Non-pigmented ciliary epithelial cell (primary cell): ENCODE results near the gene CDK12.
"Not testable (repeated sequence)": the region's sequence is repeated elsewhere in the genome, so short reads cannot be mapped to it uniquely, and the experiment has no call there.

ENCODE experiments used
- DNase-seq: peaks from one replicate; pipeline ENCODE4 v3.0.0-alpha.2; 2010; ENCODE audit warnings: low read depth

Gene CDK12

DNA sequence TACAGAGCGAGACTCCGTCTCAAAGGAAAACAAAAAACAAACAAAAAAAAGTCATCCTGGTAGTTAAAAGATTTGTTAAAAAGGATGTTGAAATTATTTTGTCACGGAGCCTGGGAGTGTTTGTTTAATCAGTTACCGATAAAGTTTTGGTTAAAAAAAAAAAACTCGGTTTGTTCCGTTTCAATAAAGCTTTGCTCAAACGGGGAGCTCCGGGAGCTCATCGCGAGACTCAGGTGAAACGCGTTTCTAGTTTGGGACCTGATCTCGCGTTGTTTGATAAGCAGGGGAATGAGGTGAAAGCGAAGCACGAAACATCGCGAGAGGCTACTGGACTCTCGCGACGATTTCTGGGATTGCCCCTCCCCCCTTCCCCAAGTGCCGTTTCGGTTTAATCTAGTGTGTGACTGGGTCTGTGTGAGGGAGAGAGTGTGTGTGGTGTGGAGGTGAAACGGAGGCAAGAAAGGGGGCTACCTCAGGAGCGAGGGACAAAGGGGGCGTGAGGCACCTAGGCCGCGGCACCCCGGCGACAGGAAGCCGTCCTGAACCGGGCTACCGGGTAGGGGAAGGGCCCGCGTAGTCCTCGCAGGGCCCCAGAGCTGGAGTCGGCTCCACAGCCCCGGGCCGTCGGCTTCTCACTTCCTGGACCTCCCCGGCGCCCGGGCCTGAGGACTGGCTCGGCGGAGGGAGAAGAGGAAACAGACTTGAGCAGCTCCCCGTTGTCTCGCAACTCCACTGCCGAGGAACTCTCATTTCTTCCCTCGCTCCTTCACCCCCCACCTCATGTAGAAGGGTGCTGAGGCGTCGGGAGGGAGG, at the start of gene CDK12:
Gene CDK12, plus strand, starts transcription at position 374 of the 813 bp plus-strand sequence. CDS start 586 bp downstream, outside the sequence.
- DNase-seq = peak; percentile 97

DNA sequence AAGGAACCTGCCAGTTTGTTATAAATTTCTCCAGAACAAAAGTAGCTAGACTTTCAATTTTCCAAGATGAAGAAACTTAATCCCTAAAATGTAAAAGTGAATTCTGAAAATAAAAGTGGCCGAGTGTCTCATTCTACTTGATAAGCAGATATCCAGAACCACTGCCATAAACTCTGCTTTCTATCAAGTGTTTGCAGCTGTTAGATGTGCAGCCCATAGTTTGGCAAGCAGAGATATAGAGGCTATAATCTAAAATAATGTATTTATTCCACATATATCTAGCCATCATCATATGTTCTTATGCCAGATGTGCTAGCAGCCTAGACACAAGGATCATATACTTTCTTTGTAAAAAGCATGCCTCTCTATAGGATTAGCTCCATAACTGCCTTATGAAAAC, 45.1 kb upstream of the CDK12 start:
- no peak for DNase-seq

DNA sequence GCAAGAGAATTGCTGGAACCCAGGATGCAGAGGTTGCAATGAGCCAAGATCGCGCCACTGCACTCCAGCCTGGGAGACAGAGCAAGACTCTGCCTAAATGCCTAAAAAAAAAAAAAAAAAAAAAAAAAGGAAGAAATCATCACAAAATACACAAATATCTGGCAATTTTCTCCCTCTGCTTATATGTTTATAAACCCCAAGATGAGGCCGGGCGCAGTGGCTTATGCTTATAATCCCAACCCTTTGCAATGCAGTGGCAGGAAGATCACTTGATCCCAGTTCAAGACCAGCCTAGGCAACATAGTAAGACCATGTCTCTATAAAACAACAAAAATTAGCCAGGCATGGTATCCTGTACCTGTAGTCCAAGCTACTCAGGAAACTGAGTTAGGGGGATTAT, 31.7 kb upstream of the CDK12 start:
- DNase-seq = no peak

DNA sequence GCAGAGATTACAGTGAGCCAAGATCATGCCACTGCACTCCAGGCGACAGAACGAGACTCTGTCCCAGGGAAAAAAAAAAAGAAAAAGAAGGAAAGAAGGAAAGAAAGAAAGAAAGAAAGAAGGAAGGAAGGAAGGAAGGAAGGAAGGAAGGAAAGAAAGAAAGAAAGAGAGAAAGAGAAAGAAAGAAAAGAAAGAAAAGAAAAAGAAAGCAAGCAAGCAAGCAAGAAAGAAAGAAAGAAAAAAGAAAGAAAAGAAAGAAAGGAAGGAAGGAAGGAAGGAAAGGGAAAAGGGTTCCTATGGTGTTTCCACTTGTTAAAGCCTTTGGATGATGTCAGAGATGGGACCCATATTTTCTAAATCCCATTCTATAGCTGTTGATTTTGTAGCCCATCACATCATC, 21.4 kb upstream of the CDK12 start:
- DNase-seq = not testable (repeated sequence)

DNA sequence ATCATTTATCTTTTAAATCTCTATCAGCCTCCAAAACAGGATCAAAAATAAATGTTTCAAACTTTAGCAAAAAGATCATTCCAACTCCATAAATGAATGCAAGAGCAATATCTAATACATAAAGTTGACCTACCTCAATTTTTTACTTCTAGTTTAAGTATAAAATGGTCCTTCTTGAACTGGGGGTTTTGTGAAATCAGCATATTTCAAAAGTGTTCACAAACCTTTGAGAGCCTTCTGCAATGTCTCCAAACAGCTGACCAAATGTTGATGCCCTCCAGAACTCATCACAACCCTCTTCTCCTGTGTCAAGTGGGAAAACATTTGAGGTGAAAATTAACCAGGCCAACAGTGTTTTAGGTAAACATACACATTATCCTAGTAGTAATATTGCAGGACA, 18.0 kb upstream of the CDK12 start:
- no peak for DNase-seq

DNA sequence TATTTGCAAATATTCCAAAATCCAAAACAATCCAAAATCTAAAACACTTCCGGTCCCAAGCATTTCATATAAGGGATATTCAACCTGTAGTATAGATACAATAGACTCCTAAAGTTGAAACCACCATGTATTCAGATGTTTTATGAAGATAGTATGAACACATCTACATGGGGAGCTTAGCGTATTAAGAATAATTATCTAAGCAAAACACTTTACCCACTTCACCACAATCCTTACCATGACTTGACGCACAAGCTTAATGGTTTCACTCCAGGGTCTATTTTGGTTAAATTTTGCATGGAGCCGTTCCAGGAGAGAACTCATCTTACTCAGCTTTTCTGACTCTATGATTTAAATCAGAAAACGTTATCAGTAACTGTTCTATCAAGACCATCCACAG, 13.7 kb upstream of the CDK12 start:
- no peak for DNase-seq

DNA sequence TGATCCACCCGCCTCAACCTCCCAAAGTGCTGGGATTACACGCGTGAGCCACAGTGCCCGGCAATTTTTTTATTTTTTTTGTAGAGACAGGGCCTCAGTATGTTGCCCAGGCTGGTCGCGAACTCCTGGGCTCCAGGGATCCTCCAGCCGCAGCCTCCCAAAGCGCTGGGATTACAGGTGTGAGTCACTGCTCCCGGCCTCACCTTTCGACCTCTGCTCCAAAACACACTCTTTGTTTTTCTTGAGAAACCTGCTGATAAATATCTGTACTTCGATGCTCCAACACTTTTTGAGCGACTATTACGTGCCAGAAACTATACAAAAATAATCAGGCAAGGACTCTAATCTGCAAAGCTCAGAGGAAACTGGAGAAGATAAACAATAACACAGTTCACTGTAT, 11.2 kb upstream of the CDK12 start:
- DNase-seq = no peak

DNA sequence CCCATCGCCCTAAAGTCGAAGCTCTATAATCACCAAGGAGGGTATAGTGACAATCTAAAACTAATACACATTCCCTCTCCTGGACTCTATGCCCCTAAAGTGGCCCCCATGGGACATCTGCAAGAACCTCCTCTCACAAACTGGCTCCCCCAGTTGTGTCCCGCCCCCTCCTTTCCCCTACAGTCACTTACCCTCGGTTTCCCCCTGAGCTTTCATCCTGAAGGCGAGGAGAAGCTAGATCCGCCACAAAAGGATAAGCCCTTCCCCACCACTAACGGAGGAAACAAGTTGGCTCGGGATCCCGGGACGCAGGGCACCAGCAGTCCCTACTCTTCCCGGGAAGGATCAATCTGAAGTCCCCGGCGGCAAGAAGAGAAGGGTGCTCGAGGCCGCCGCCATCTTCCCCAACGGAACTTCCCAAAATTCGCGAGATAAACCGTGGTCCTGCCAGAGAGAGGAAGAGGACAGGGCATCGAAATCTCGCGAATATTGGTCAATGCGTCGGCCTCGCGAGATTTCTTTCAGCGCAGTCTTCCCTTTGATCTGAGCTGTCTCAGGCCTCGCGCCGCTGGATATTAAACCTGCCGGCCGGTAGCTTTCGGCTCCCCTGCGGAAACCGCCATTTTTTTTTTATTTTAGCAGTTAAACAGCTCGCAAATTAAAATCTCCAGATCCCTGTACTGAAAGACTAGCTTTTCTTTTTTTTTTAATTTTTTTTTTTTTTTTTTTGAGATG, 10.3 kb upstream of the CDK12 start, which contains the start of gene MED1:
Gene MED1, minus strand, starts transcription at position 417 of the 735 bp plus-strand sequence. Its CDS starts 201 bp downstream, at position 216.
- peak; percentile 89 for DNase-seq

DNA sequence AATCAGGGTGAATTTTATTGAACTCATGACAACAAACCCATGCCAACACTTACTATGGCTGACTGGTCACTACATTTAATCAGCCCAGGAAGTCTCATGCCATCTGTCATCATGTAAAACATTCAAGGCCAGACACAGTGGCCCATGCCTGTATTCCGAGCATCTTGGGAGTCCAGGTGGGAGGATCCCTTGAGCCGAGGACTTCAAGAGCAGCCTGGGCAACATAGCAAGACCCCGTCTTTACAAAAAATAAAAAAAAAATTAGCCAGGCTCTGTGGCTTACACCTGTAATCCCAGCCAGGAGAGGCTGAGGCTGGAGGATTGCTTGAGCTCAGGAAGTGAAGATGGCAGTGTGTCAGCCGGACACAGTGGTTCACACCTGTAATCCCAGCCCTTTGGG, 5.4 kb upstream of the CDK12 start:
- no peak for DNase-seq

DNA sequence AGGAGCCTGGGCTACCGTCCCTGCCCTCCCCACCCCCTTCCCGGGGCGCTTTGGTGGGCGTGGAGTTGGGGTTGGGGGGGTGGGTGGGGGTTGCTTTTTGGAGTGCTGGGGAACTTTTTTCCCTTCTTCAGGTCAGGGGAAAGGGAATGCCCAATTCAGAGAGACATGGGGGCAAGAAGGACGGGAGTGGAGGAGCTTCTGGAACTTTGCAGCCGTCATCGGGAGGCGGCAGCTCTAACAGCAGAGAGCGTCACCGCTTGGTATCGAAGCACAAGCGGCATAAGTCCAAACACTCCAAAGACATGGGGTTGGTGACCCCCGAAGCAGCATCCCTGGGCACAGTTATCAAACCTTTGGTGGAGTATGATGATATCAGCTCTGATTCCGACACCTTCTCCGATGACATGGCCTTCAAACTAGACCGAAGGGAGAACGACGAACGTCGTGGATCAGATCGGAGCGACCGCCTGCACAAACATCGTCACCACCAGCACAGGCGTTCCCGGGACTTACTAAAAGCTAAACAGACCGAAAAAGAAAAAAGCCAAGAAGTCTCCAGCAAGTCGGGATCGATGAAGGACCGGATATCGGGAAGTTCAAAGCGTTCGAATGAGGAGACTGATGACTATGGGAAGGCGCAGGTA, 762 bp downstream of the CDK12 start:
- no peak for DNase-seq

DNA sequence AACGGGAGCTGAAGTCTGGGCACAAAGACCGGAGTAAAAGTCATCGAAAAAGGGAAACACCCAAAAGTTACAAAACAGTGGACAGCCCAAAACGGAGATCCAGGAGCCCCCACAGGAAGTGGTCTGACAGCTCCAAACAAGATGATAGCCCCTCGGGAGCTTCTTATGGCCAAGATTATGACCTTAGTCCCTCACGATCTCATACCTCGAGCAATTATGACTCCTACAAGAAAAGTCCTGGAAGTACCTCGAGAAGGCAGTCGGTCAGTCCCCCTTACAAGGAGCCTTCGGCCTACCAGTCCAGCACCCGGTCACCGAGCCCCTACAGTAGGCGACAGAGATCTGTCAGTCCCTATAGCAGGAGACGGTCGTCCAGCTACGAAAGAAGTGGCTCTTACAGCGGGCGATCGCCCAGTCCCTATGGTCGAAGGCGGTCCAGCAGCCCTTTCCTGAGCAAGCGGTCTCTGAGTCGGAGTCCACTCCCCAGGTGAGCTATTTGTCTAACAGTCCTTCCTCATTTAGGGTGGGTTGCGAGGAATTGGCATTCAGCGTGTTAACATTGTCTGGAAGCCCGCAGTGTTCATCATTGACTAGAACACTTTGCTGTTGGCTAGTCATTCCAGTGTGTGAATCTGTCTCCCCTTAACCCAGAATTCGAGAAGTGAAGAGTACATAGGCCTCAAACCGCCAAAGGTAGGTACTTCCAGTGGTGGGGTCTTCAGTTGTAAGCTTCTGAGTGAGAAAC, 1.5 kb downstream of the CDK12 start:
- DNase-seq = no peak

DNA sequence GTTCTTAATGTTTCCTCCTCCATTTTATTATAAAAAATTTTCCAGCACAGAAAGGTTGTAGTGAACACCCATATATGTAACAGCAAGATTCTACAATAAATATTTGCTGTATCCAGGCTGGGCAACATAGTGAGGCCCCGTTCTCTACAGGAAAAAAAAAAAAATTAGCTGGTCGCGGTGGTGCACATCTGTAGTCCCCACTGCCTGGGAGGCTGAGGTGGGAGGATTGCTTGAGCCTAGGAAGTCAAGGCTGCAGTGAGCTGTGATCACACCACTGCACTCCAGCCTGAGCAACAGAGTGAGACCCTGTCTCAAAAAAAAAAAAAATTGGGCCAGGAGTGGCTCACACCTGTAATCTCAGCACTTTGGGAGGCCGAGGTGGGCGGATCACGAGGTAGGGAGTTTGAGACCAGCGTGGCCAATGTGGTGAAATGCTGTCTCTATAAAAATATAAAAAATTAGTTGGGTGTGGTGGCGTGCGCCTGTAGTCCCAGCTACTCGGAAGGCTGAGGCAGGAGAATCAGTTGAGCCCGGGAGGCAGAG, 3.4 kb downstream of the CDK12 start:
- not testable (repeated sequence) for DNase-seq

DNA sequence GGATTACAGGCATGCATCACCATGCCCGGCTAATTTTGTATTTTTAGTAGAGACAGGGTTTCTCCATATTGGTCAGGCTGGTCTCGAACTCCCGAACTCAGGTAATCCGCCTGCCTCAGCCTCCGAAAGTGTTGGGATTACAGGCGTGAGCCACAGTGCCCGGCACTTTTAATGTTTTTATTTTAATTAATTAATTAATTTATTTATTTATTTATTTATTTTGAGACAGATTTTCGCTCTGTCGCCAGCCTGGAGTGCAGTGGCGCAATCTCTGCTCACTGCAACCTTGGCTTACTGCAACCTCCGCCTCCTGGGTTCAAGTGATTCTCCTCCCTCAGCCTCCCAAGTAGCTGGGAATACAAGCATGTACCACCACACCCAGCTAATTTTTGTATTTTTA, 7.3 kb downstream of the CDK12 start:
- not testable (repeated sequence) for DNase-seq

DNA sequence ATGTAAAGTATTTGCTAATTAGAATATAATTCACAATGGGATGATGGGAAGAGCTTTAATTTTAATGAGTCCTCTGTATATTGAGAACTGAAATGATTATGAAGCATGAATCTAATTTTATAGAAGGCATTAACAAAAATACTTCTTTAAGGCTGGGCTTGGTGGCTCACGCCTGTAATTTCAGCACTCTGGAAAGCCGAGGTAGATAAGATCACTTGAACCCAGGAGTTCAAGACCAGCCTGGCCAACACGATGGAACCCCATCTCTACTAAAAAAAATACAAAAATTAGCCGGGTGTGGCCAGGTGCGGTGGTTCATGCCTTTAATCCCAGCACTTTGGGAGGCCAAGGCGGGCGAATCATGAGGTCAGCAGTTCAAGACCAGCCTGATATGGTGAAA, 12.0 kb downstream of the CDK12 start:
- no peak for DNase-seq

DNA sequence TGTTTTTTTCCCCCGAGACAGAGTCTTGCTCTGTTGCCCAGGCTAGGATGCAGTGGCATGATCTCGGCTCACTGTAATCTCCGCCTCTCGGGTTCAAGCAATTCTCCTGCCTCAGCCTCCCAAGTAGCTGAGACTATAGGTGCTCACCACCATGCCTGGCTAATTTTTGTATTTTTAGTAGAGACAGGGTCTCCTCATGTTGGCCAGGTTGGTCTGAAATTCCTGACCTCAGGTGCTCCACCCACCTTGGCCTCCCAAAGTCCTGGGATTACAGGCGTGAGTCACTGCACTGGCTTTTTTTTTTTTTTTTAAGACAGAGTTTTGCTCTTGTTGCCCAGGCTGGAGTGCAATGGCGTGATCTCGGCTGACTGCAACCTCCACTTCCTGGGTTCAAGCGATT, 18.3 kb downstream of the CDK12 start:
- not testable (repeated sequence) for DNase-seq

DNA sequence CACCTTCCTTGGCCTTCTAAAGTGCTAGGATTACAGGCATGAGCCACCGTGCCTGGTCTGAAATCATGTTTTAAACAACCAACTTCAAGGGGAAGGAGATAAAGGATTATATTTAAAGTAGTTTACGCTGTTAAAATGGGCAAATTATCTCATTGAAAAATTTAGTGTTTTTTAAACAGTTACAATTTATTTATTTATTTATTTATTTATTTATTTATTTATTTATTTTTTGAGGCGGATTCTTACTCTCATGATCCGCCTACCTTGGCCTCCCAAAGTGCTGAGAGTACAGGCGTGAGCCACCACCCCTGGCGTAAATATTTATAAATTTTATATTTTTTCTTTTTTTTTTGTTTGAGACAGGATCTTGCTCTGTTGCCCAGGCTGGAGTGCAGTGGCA, 22.2 kb downstream of the CDK12 start:
- no peak for DNase-seq

DNA sequence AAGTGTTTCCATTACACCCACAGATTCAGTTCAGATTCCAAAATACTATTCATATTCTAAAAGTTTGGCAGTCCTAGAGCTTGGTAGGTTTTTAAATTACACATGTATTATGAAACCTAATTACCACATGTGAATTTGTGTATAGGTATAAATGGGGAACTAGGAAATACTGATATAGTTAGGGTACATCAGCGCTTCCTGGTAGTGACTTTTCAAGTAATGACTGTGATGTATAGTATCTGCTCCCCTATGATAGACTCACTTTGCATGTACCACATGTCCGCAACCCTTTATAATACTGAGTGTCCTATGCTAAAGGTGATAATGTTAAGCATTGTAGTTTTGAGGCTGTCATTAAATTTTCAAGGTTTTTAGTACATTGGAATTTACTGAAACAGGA, 22.9 kb downstream of the CDK12 start:
- DNase-seq = no peak

DNA sequence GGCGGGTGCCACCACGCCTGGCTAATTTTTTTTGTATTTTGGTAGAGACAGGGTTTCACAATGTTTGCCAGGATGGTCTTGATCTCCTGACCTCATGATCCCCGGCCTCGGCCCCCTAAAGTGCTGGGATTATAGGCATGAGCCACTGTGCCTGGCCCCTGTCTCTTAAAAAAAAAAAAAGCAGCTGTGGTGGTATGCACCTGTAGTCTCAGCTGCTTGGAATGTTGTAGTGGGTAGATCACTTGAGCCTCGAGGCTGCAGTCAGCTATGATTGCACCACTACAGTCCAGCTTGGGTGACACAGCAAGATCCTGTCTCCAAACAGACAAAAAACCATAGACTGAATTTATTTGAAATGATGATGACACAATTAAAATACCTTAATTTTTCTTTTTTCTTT, 24.3 kb downstream of the CDK12 start:
- DNase-seq = peak; percentile 94

DNA sequence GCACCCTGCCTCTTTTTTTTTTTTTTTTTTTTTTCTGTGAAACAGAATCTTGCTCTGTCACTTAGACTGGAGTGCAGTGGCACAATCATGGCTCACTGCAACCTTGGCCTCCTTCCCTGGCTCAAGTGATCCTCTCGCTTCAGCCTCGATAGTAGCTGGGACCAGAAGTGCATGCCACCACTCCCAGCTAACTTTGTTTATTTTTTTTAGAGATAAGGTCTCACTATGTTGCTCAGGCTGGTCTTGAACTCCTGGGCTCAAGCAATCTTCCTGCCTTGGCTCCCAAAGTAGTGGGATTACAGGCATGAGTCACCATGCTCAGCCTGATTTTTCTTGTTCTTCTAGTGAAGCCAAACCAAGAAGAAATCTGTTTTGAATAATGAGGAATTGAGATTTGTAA, 25.0 kb downstream of the CDK12 start:
- DNase-seq = no peak

DNA sequence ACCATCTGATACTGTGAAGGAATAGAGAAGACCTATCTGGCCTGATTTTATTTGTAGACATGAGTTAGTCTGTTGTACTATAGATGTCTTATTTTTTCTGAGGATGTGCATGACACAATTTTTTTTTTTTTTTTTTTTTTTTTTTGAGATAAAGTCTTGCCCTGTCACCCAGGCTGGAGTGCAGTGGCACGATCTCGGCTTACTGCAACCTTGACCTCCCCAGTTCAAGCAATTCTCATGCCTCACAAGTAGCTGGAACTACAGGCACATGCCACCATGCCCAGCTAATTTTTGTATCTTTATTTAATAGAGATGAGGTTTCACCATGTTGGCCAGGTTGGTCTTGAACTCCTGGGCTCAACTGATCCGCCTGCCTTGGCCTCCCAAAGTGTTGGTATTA, 26.2 kb downstream of the CDK12 start:
- not testable (repeated sequence) for DNase-seq

DNA sequence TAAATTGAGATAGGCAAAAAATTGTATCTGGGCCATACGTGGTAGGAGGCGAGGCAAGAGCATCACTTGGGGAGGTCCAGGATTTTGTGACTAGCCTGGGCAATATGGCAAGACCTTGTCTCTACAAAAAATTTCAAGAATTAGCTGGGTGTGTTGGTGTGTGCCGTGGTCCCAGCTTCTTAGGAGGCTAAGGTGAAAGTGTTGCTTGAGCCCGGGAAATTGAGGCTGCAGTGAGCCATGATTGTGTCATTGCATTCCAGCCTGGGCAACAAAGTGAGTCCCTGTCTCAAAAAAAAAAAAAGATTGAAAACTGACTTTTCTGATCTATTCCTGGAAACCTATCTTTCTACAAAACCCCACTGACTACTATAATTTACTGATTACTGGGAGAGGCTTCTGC, 26.7 kb downstream of the CDK12 start:
- no peak for DNase-seq

DNA sequence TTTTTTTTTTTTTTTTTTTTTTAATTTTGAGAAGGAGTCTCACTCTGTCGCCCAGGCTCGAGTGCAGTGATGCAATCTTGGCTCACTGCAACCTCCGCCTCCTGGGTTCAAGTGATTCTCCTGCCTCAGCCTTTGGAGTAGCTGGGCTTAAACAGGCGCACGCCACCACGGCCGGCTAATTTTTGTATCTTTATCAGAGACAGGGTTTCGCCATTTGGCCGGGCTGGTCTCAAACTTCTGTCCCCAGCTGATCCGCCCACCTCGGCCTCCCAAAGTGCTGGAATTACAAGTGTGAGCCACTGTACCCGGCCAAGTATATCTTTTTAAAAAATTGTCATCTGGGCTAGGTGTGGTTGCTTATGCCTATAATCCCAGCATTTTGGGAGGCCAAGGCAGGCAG, 35.6 kb downstream of the CDK12 start:
- DNase-seq = not testable (repeated sequence)
